ENCODE data around the gene CRELD2. TPM values are rescaled to one million over a fixed set of nuclear protein-coding genes. Genes with fewer than 3 reads are reported as not detected.

CRELD2 gene
- polyA plus RNA-seq, 1 donor from 2014 or later, result 83.2 TPM

GRCh38 chr22:49900441-49901230 lies 17.8 kb upstream of the CRELD2 start:
- Histone ChIP-seq H3K9ac (ENCODE audit: low read length) (no peak overlapping the region), H3K27ac (ENCODE audit: low read length) (no peak overlapping the region), H3K4me3 (ENCODE audit: low read length) (no peak overlapping the region), H3F3A (ENCODE audit: insufficient read depth, low read length, poor library complexity, severe bottlenecking) (no peaks in the 10 kb centered on the region), H3K9me2 (ENCODE audit: insufficient read depth, low read length) (no peaks in the 10 kb centered on the region), H3K4me2 (ENCODE audit: low read length) (no peak overlapping the region), H3K36me3 (ENCODE audit: insufficient read depth, low read length) (peaks cover 10% of the 10 kb centered on the region), H3K9me3 (ENCODE audit: low read length) (no peaks in the 10 kb centered on the region), H4K20me1 (ENCODE audit: insufficient read depth) (no peaks in the 10 kb centered on the region), H2AFZ (ENCODE audit: low read depth, low read length) (no peak overlapping the region), H3K27me3 (ENCODE audit: insufficient read depth, low read depth, low read length) (no peaks in the 10 kb centered on the region), H3K79me2 (replicated peaks; ENCODE audit: insufficient read depth, low read length) (no peaks in the 10 kb centered on the region)
- TF ChIP-seq EP300 (conservative IDR thresholded peaks at IDR 0.05; ENCODE audit: poor library complexity, severe bottlenecking), result no peak
- TF ChIP-seq, protein P1, sequence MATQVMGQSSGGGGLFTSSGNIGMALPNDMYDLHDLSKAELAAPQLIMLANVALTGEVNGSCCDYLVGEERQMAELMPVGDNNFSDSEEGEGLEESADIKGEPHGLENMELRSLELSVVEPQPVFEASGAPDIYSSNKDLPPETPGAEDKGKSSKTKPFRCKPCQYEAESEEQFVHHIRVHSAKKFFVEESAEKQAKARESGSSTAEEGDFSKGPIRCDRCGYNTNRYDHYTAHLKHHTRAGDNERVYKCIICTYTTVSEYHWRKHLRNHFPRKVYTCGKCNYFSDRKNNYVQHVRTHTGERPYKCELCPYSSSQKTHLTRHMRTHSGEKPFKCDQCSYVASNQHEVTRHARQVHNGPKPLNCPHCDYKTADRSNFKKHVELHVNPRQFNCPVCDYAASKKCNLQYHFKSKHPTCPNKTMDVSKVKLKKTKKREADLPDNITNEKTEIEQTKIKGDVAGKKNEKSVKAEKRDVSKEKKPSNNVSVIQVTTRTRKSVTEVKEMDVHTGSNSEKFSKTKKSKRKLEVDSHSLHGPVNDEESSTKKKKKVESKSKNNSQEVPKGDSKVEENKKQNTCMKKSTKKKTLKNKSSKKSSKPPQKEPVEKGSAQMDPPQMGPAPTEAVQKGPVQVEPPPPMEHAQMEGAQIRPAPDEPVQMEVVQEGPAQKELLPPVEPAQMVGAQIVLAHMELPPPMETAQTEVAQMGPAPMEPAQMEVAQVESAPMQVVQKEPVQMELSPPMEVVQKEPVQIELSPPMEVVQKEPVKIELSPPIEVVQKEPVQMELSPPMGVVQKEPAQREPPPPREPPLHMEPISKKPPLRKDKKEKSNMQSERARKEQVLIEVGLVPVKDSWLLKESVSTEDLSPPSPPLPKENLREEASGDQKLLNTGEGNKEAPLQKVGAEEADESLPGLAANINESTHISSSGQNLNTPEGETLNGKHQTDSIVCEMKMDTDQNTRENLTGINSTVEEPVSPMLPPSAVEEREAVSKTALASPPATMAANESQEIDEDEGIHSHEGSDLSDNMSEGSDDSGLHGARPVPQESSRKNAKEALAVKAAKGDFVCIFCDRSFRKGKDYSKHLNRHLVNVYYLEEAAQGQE (IDR thresholded peaks at IDR 0.05; ENCODE audit: borderline replicate concordance), result no peak
- TF ChIP-seq TAF1 (IDR thresholded peaks at IDR 0.05; ENCODE audit: low read depth), result no peak
- TF ChIP-seq SMC3 (conservative IDR thresholded peaks at IDR 0.05; ENCODE audit: poor library complexity), result no peak
- TF ChIP-seq EZH2 (IDR thresholded peaks at IDR 0.05; ENCODE audit: borderline replicate concordance, insufficient read depth, low read length, poor library complexity, severe bottlenecking), result no peak
- no peak for TF ChIP-seq POLR2AphosphoS5 (IDR thresholded peaks at IDR 0.05)
- TF ChIP-seq MXI1 (conservative IDR thresholded peaks at IDR 0.05; ENCODE audit: poor library complexity, severe bottlenecking), result no peak
- TF ChIP-seq, protein P2, sequence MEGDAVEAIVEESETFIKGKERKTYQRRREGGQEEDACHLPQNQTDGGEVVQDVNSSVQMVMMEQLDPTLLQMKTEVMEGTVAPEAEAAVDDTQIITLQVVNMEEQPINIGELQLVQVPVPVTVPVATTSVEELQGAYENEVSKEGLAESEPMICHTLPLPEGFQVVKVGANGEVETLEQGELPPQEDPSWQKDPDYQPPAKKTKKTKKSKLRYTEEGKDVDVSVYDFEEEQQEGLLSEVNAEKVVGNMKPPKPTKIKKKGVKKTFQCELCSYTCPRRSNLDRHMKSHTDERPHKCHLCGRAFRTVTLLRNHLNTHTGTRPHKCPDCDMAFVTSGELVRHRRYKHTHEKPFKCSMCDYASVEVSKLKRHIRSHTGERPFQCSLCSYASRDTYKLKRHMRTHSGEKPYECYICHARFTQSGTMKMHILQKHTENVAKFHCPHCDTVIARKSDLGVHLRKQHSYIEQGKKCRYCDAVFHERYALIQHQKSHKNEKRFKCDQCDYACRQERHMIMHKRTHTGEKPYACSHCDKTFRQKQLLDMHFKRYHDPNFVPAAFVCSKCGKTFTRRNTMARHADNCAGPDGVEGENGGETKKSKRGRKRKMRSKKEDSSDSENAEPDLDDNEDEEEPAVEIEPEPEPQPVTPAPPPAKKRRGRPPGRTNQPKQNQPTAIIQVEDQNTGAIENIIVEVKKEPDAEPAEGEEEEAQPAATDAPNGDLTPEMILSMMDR (IDR thresholded peaks at IDR 0.05; ENCODE audit: poor library complexity, severe bottlenecking), result no peak
- TF ChIP-seq RAD21 (conservative IDR thresholded peaks at IDR 0.05), result no peak

GRCh38 chr22:49901457-49901856 lies 17.0 kb upstream of the CRELD2 start:
- H3K9ac ChIP-seq (ENCODE audit: low read length), result no peak overlapping the region
- H3K4me2 ChIP-seq (ENCODE audit: low read length), result no peak overlapping the region
- H3K79me2 ChIP-seq (replicated peaks; ENCODE audit: insufficient read depth, low read length), result no peaks in the 10 kb centered on the region
- H3K27me3 ChIP-seq (ENCODE audit: insufficient read depth, low read depth, low read length), result no peaks in the 10 kb centered on the region
- H3F3A ChIP-seq (ENCODE audit: insufficient read depth, low read length, poor library complexity, severe bottlenecking), result no peaks in the 10 kb centered on the region
- no peak overlapping the region for H3K27ac ChIP-seq (ENCODE audit: low read length)
- H2AFZ ChIP-seq (ENCODE audit: low read depth, low read length), result no peak overlapping the region
- H3K9me3 ChIP-seq (ENCODE audit: low read length), result no peaks in the 10 kb centered on the region
- H3K9me2 ChIP-seq (ENCODE audit: insufficient read depth, low read length), result no peaks in the 10 kb centered on the region
- no peak overlapping the region for H3K4me3 ChIP-seq (ENCODE audit: low read length)
- TF ChIP-seq RAD21 (conservative IDR thresholded peaks at IDR 0.05) (no peak), POLR2AphosphoS5 (IDR thresholded peaks at IDR 0.05) (peak; percentile 8)
- H3K36me3 ChIP-seq (ENCODE audit: insufficient read depth, low read length), result peaks cover 10% of the 10 kb centered on the region
- H4K20me1 ChIP-seq (ENCODE audit: insufficient read depth), result no peaks in the 10 kb centered on the region

Measured in neural cell (in vitro differentiated cells).